HAP-1 (cell line): ENCODE results near the gene TIGD4.

Experiments
- DNase-seq, 2 experiments: peaks; one replicate each; pipeline ENCODE4 v3.0.0-alpha.2; 2016 to 2020; ENCODE audit warnings: low spot score in 2 of 2
- H3K27me3 ChIP-seq: fragments of 250-450 bp; sonication (Bioruptor Pico); 2 replicates; pipeline ENCODE4 v1.5.1; 2020; ENCODE audit warnings: low read depth, mild to moderate bottlenecking, moderate library complexity
- H3K36me3 ChIP-seq: fragments of 250-450 bp; sonication (Bioruptor Pico); replicated peaks from 2 replicates; pipeline ENCODE4 v1.5.1; 2020; ENCODE audit warnings: mild to moderate bottlenecking
- H3K4me1 ChIP-seq: fragments of 250-450 bp; sonication (Bioruptor Pico); 2 replicates; pipeline ENCODE4 v1.5.1; 2020; ENCODE audit warnings: mild to moderate bottlenecking
- H3K4me3 ChIP-seq: fragments of 250-450 bp; sonication (Bioruptor Pico); 2 replicates; pipeline ENCODE4 v1.5.1; 2020; ENCODE audit warnings: mild to moderate bottlenecking, moderate library complexity
- H3K9me3 ChIP-seq: fragments of 250-450 bp; sonication (Bioruptor Pico); 2 replicates; pipeline ENCODE4 v1.5.1; 2020; ENCODE audit warnings: mild to moderate bottlenecking, moderate library complexity
- in situ Hi-C: fragments of 300-500 bp; cut with MboI; formaldehyde crosslinking; loops from 3 replicates; pipeline ENCODE4 v1.14.3; 2020; ENCODE audit warnings: low sequenced_read_pairs, inconsistent platforms, mixed read lengths

The TIGD4 gene

GRCh38 chr4:152779513-152780266, at the start of gene TIGD4, which contains the start of gene ARFIP1:
TIGD4 (minus strand) TSS chr4:152779730; CDS start chr4:152771004, 8,726 bp downstream.
ARFIP1 (plus strand) TSS chr4:152779954; CDS start chr4:152829634, 49,680 bp downstream.
- peak; percentile 91 to 98 for DNase-seq
- H3K36me3 ChIP-seq, result no peaks in the 10 kb centered on the region
- H3K9me3 ChIP-seq, result no peaks in the 10 kb centered on the region
- in situ Hi-C loops, result no loop called here
- H3K4me3 ChIP-seq, result peak within 1 kb of the TSS; percentile 93
- no peaks in the 10 kb centered on the region for H3K27me3 ChIP-seq
- no peaks in the 10 kb centered on the region; the same call in none of the 2 replicates for H3K4me1 ChIP-seq

- no peaks in the 10 kb centered on the region for H3K36me3 ChIP-seq
Measured at GRCh38 chr4:152828122-152828521, 48.6 kb upstream of the TIGD4 start.

GRCh38 chr4:152825336-152825735, 45.8 kb upstream of the TIGD4 start:
- H3K4me3 ChIP-seq, result no peak overlapping the region
- peaks cover 3% of the 10 kb centered on the region; the same call in 1 of the 2 replicates for H3K9me3 ChIP-seq
- DNase-seq, result no peak
- H3K27me3 ChIP-seq, result no peaks in the 10 kb centered on the region
- H3K4me1 ChIP-seq, result no peaks in the 10 kb centered on the region
- H3K36me3 ChIP-seq, result no peaks in the 10 kb centered on the region
- in situ Hi-C loops, result loop anchor here (25.0 kb wide), 1 partner anchor 487 kb away; no protein-coding TSS in a partner anchor

More at GRCh38 chr4:152828122-152828521, 48.6 kb upstream of the TIGD4 start:
- DNase-seq, result no peak
- Histone ChIP-seq H3K4me1 (no peaks in the 10 kb centered on the region), H3K27me3 (no peaks in the 10 kb centered on the region), H3K4me3 (no peak overlapping the region), H3K9me3 (no peaks in the 10 kb centered on the region)
- in situ Hi-C loops, result loop anchor here (25.0 kb wide), 1 partner anchor 484 kb away; no protein-coding TSS in a partner anchor

GRCh38 chr4:152824561-152824960, 45.0 kb upstream of the TIGD4 start:
- Histone ChIP-seq H3K4me3 (no peak overlapping the region), H3K4me1 (no peaks in the 10 kb centered on the region), H3K36me3 (no peaks in the 10 kb centered on the region), H3K27me3 (no peaks in the 10 kb centered on the region), H3K9me3 (peaks cover 3% of the 10 kb centered on the region; the same call in 1 of the 2 replicates)
- in situ Hi-C loops, result no loop called here
- no peak for DNase-seq

- Histone ChIP-seq H3K4me3 (no peak overlapping the region), H3K36me3 (no peaks in the 10 kb centered on the region), H3K9me3 (peaks cover 3% of the 10 kb centered on the region; the same call in 1 of the 2 replicates), H3K27me3 (no peaks in the 10 kb centered on the region), H3K4me1 (no peaks in the 10 kb centered on the region)
- in situ Hi-C loops, result no loop called here
- DNase-seq, result no peak
Measured at GRCh38 chr4:152822323-152822722, 42.8 kb upstream of the TIGD4 start.

- Histone ChIP-seq H3K9me3 (peaks cover 3% of the 10 kb centered on the region; the same call in 1 of the 2 replicates), H3K4me3 (no peak overlapping the region), H3K36me3 (no peaks in the 10 kb centered on the region), H3K4me1 (no peaks in the 10 kb centered on the region), H3K27me3 (no peaks in the 10 kb centered on the region)
- no peak for DNase-seq
- in situ Hi-C loops, result no loop called here
Measured at GRCh38 chr4:152820073-152820472, 40.5 kb upstream of the TIGD4 start.

- H3K36me3 ChIP-seq, result no peaks in the 10 kb centered on the region
- H3K9me3 ChIP-seq, result peaks cover 3% of the 10 kb centered on the region; the same call in 1 of the 2 replicates
- H3K4me1 ChIP-seq, result no peaks in the 10 kb centered on the region
- H3K27me3 ChIP-seq, result no peaks in the 10 kb centered on the region
- no peak overlapping the region for H3K4me3 ChIP-seq
- DNase-seq, result no peak
- in situ Hi-C loops, result no loop called here
Measured at GRCh38 chr4:152819026-152819645, 39.6 kb upstream of the TIGD4 start.

GRCh38 chr4:152817331-152817730, 37.8 kb upstream of the TIGD4 start:
- DNase-seq, result no peak
- in situ Hi-C loops, result no loop called here
- no peaks in the 10 kb centered on the region for H3K27me3 ChIP-seq
- H3K4me3 ChIP-seq, result no peak overlapping the region
- H3K4me1 ChIP-seq, result no peaks in the 10 kb centered on the region
- no peaks in the 10 kb centered on the region for H3K36me3 ChIP-seq
- H3K9me3 ChIP-seq, result peaks cover 3% of the 10 kb centered on the region; the same call in 1 of the 2 replicates

GRCh38 chr4:152815078-152815477, 35.5 kb upstream of the TIGD4 start:
- in situ Hi-C loops, result no loop called here
- Histone ChIP-seq H3K4me1 (no peaks in the 10 kb centered on the region), H3K9me3 (no peaks in the 10 kb centered on the region), H3K36me3 (no peaks in the 10 kb centered on the region), H3K4me3 (no peak overlapping the region), H3K27me3 (no peaks in the 10 kb centered on the region)
- no peak for DNase-seq

GRCh38 chr4:152810715-152811287, 31.3 kb upstream of the TIGD4 start:
- no peaks in the 10 kb centered on the region for H3K9me3 ChIP-seq
- H3K27me3 ChIP-seq, result no peaks in the 10 kb centered on the region
- in situ Hi-C loops, result no loop called here
- H3K4me3 ChIP-seq, result no peak overlapping the region
- H3K4me1 ChIP-seq, result no peaks in the 10 kb centered on the region
- no peak for DNase-seq
- H3K36me3 ChIP-seq, result no peaks in the 10 kb centered on the region

GRCh38 chr4:152808670-152809069, 29.1 kb upstream of the TIGD4 start:
- in situ Hi-C loops, result no loop called here
- DNase-seq, result no peak
- no peaks in the 10 kb centered on the region for H3K27me3 ChIP-seq
- no peak overlapping the region for H3K4me3 ChIP-seq
- no peaks in the 10 kb centered on the region for H3K9me3 ChIP-seq
- no peaks in the 10 kb centered on the region for H3K36me3 ChIP-seq
- H3K4me1 ChIP-seq, result no peaks in the 10 kb centered on the region

GRCh38 chr4:152807294-152807829, 27.8 kb upstream of the TIGD4 start:
- DNase-seq, result no peak
- no peaks in the 10 kb centered on the region for H3K9me3 ChIP-seq
- in situ Hi-C loops, result no loop called here

GRCh38 chr4:152806501-152807125, 27.1 kb upstream of the TIGD4 start:
- in situ Hi-C loops, result no loop called here
- no peak overlapping the region for H3K4me3 ChIP-seq
- no peaks in the 10 kb centered on the region for H3K9me3 ChIP-seq
- no peaks in the 10 kb centered on the region for H3K27me3 ChIP-seq
- H3K36me3 ChIP-seq, result no peaks in the 10 kb centered on the region
- H3K4me1 ChIP-seq, result peaks cover 9% of the 10 kb centered on the region
- no peak for DNase-seq

More at GRCh38 chr4:152807294-152807829, 27.8 kb upstream of the TIGD4 start:
- Histone ChIP-seq H3K27me3 (no peaks in the 10 kb centered on the region), H3K4me1 (peaks cover 8% of the 10 kb centered on the region), H3K4me3 (no peak overlapping the region), H3K36me3 (no peaks in the 10 kb centered on the region)
